ENCODE results near the gene PDIA6. TPM values are rescaled to one million over a fixed set of nuclear protein-coding genes. Genes with fewer than 3 reads are reported as not detected.

The PDIA6 gene
- total RNA-seq, 4 donors from 2014 or later: 58.2 to 109 (median 99.3) TPM

- no peak for TF ChIP-seq CTCF (IDR thresholded peaks at IDR 0.05; ENCODE audit: low read depth)
Measured at GRCh38 chr2:10775831-10776230, 36.8 kb downstream of the PDIA6 start.

DNA sequence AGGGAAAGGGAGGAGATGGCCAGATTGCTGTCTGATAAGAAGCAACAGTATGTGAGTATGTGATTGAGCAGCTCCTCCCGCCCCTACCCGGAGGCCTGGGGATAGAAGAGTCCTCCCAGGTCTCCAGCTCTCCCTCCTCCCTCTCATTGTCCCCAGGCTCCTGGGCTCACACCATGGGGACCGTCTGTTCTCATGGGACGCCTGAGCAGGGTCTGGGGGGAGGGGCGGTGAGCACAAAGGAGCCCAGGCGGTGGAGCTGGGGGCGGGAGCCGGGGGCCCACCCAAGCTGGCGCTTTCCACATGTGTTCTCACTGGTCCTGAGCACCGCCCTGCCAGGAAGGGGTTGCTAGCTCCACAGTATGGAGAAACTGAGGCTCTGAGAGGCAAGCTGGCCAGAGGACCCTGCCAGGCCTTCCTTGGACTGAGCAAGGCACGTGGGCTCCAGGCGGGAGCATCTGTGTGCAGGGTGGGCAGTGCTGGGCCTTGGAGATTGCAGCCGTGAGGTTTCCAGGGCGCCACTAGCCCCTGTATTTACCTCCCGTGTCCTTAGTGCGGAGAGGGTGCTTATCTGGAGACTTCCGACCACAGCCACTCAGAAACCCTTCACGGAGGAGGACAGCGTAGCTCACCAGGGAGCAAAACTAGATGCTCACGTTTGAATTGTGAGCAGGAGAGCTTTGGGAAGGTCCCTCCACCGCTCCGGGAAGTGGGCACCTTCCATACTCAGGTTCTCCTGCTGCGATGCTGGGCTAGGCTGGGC, 37.4 kb downstream of the PDIA6 start:
- no peak for TF ChIP-seq CTCF (IDR thresholded peaks at IDR 0.05; ENCODE audit: low read depth)

DNA sequence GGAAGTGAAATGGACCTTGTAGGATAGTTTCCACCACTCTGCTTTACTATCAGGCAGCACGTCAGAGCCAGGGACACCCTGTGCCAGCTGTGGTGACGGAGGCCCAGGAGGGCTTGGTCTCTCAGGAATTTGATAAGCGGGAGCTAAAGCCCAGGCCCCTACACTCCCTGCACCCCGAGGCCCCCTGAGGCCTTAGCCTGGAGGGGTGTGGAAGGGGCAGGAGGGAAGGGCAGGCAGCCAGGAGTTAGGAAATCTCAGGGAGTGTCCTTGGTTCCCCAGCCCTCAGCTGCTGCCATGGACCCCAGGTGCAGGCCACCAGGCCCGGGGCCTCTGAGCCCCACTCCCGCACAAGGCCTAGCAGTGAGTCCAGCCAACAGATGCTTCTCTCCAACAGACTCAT, 38.2 kb downstream of the PDIA6 start:
- no peak for TF ChIP-seq CTCF (IDR thresholded peaks at IDR 0.05; ENCODE audit: low read depth)

- TF ChIP-seq CTCF (IDR thresholded peaks at IDR 0.05; ENCODE audit: low read depth): no peak
Measured at GRCh38 chr2:10773821-10774341, 38.7 kb downstream of the PDIA6 start.

DNA sequence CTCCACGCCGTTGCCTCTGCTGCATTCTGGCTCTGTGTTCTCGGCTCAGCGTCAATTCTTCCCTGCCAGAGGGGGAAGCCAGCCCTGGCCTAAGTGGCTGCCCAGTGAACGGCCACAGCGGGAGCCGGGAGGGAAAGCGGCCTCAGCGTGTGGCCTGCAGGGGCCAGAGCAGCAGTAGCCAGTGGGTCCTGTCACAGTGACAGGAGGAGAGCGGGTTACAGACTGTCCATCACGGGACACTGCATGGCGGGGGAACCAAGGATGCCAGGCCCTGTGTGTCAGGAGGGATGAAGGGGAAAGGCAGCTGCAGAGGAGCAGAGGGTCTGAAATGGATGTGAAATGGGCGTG, 39.7 kb downstream of the PDIA6 start:
- no peak for TF ChIP-seq CTCF (IDR thresholded peaks at IDR 0.05; ENCODE audit: low read depth)

DNA sequence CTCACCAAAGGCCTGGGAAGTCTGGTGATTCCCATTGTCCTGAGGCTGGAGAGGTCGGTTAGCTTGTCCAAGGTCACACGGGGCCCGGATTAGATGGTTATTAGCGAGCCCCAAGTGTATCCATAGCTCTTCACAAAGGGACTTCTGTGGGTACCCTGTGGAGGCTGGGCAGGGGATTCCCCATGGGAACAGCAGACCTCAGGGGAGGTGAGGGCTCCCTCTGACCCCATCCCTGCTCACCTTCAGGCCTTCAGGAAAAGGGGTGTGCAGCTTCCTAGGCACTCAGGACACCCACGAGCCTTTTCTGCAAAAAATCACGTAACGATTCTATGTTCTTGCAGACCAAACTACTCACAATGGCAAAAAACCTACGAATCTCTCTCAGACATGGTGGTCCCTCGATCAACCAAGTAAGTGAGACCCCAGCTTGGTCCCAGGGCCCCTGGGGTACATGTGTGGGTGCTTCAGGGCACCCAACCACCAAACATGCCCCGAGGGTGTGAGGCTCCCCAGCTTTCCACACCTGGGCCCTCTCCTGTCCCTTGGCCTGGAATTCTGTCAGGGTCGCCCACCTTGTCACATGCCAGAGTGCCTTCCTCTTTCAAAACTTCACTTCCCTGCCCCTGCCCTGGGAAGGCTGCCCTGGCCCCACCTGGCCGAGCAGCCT, 40.3 kb downstream of the PDIA6 start:
- TF ChIP-seq CTCF (IDR thresholded peaks at IDR 0.05; ENCODE audit: low read depth): no peak

GRCh38 chr2:10771786-10772185, 40.8 kb downstream of the PDIA6 start:
- no peak for TF ChIP-seq CTCF (IDR thresholded peaks at IDR 0.05; ENCODE audit: low read depth)
